Measurements from ENCODE around the gene PCF11. TPM values are rescaled to one million over a fixed set of nuclear protein-coding genes. Genes with fewer than 3 reads are reported as not detected.
A peak's percentile ranks its signal among the peaks of the same experiment; 100 is the strongest.

Gene PCF11
- total RNA-seq, 2 experiments from 2014 or later = 46.8 to 47.9 TPM

DNA sequence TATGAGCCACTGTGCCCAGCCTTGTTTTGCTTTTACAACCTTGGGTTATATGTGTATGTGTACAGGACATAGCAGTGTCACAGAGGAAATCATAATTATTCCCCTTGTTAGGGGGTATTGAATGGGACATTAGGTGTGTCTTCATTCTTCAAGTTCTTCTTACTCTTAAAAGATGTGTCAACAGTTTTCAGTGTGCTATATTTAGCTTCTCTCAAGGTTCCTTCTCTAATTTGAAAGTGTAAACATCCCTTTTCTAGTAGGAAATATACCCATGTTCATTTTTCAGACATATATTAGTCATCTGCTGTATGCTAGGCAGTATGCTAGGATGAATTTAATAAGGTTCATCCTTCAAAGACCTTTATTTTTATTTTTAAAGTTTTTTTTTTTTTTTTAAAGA, 17.1 kb downstream of the PCF11 start:
- DNase-seq = no peak
- Mint-ChIP-seq H3K9me3 (no peaks in the 10 kb centered on the region), H3K36me3 (peaks cover 57% of the 10 kb centered on the region), H3K27me3 (no peaks in the 10 kb centered on the region), H3K4me3 (no peak overlapping the region), H3K27ac (peak overlapping the region; percentile 73), H3K4me1 (ENCODE audit: low read depth) (peaks cover 69% of the 10 kb centered on the region)
- ChIA-PET POLR2A (interaction anchor here (0.7 kb wide), 1 partner anchor 9 kb away, joined by 3 read pairs; no protein-coding TSS in a partner anchor), CTCF (no interaction called here)
- intact Hi-C loops (cut with micrococcal nuclease) = loop anchor here (1.0 to 2.0 kb wide), 2 partner anchors 12 to 19 kb away; partner anchors contain the start of gene ANKRD42

- no peak for DNase-seq
- peaks cover 50% of the 10 kb centered on the region for H3K36me3 Mint-ChIP-seq
Measured at GRCh38 chr11:83175815-83176214, 18.9 kb downstream of the PCF11 start.

GRCh38 chr11:83181815-83182214, 24.9 kb downstream of the PCF11 start:
- intact Hi-C loops (cut with micrococcal nuclease) = no loop called here
- no peak for DNase-seq
- Mint-ChIP-seq H3K27me3 (no peaks in the 10 kb centered on the region), H3K4me3 (no peak overlapping the region), H3K27ac (peak overlapping the region; percentile 34), H3K36me3 (peaks cover 40% of the 10 kb centered on the region), H3K9me3 (no peaks in the 10 kb centered on the region), H3K4me1 (ENCODE audit: low read depth) (peaks cover 16% of the 10 kb centered on the region)
- ChIA-PET POLR2A (interaction anchor here (1.1 kb wide), 1 partner anchor 281 kb away, joined by 3 read pairs; the partner anchor contains the start of gene DDIAS), CTCF (interaction anchor here (1.0 kb wide), 1 partner anchor 274 kb away, joined by 3 read pairs; no protein-coding TSS in a partner anchor)

More at GRCh38 chr11:83175815-83176214, 18.9 kb downstream of the PCF11 start:
- Mint-ChIP-seq H3K27ac (no peak overlapping the region), H3K4me1 (ENCODE audit: low read depth) (peaks cover 55% of the 10 kb centered on the region), H3K4me3 (no peak overlapping the region), H3K9me3 (no peaks in the 10 kb centered on the region), H3K27me3 (no peaks in the 10 kb centered on the region)
- intact Hi-C loops (cut with micrococcal nuclease) = loop anchor here (2.0 kb wide), 1 partner anchor 17 kb away; the partner anchor contains the start of gene ANKRD42
- ChIA-PET POLR2A (no interaction called here), CTCF (no interaction called here)

GRCh38 chr11:83185767-83186166, 28.8 kb downstream of the PCF11 start:
- H3K9me3 Mint-ChIP-seq = no peaks in the 10 kb centered on the region
- H3K4me1 Mint-ChIP-seq (ENCODE audit: low read depth) = peaks cover 9% of the 10 kb centered on the region
- DNase-seq = no peak
- no peak overlapping the region for H3K27ac Mint-ChIP-seq
- CTCF ChIA-PET = no interaction called here
- intact Hi-C loops (cut with micrococcal nuclease) = no loop called here
- H3K36me3 Mint-ChIP-seq = peaks cover 36% of the 10 kb centered on the region
- H3K27me3 Mint-ChIP-seq = no peaks in the 10 kb centered on the region
- H3K4me3 Mint-ChIP-seq = no peak overlapping the region
- POLR2A ChIA-PET = no interaction called here

DNA sequence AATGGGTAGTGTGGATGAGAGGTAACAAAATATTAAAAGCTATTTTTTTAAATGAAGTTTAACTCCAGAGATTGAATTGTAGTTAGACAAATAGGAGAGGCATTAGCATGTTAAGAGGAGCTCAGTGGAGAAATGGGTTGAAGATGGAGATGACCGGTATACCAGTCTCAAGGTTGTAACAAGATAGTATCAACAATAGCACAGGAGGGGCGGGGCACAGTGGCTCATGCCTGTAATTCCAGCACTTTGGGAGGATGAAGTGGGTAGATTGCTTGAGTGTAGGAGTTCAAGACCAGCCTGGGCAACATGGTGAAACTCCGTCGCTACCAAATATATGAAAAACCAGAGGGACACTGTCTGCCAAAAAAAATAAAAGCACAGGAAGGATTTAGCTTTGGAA, 30.5 kb downstream of the PCF11 start:
- intact Hi-C loops (cut with micrococcal nuclease) = no loop called here
- POLR2A ChIA-PET = no interaction called here
- peaks cover 38% of the 10 kb centered on the region for H3K36me3 Mint-ChIP-seq
- H3K27ac Mint-ChIP-seq = no peak overlapping the region
- H3K4me1 Mint-ChIP-seq (ENCODE audit: low read depth) = peaks cover 11% of the 10 kb centered on the region
- no peak for DNase-seq
- no peak overlapping the region for H3K4me3 Mint-ChIP-seq
- no peaks in the 10 kb centered on the region for H3K9me3 Mint-ChIP-seq
- H3K27me3 Mint-ChIP-seq = no peaks in the 10 kb centered on the region
- CTCF ChIA-PET = interaction anchor here (1.4 kb wide), 1 partner anchor 63 kb away, joined by 5 read pairs; no protein-coding TSS in a partner anchor

GRCh38 chr11:83191491-83191890, 34.6 kb downstream of the PCF11 start:
- POLR2A ChIA-PET = no interaction called here
- Mint-ChIP-seq H3K27ac (peak overlapping the region; percentile 21), H3K4me3 (no peak overlapping the region), H3K4me1 (ENCODE audit: low read depth) (peaks cover 31% of the 10 kb centered on the region), H3K36me3 (peaks cover 31% of the 10 kb centered on the region), H3K27me3 (no peaks in the 10 kb centered on the region), H3K9me3 (no peaks in the 10 kb centered on the region)
- DNase-seq = peak; percentile 11
- intact Hi-C loops (cut with micrococcal nuclease) = no loop called here
- CTCF ChIA-PET = no interaction called here

DNA sequence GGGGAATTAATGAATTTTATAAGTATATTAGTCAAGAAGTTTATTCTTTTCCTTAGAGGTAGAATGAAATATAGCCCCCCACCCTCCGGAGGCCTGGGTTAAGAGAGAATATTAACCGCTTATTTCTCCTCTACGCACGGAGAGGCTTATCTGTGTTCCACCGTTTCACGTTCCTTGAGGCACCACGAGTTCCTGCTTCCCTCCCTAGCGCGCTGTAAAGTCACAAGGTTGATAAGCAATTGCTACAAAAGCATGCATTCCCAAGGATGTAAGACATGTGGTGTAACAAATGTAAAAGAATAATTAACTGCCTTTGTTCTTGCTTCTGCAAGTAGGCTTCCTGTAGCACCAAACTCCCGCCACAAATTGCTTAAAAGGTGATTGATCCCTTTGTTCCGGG, 35.1 kb downstream of the PCF11 start:
- DNase-seq = no peak
- peak overlapping the region; percentile 99 for H3K4me3 Mint-ChIP-seq
- CTCF ChIA-PET = no interaction called here
- H3K36me3 Mint-ChIP-seq = peaks cover 28% of the 10 kb centered on the region
- peaks cover 36% of the 10 kb centered on the region for H3K4me1 Mint-ChIP-seq (ENCODE audit: low read depth)
- no peaks in the 10 kb centered on the region for H3K27me3 Mint-ChIP-seq
- POLR2A ChIA-PET = no interaction called here
- H3K9me3 Mint-ChIP-seq = no peaks in the 10 kb centered on the region
- intact Hi-C loops (cut with micrococcal nuclease) = loop anchor here (2.0 kb wide), 2 partner anchors 17 to 185 kb away; no protein-coding TSS in a partner anchor
- H3K27ac Mint-ChIP-seq = peak overlapping the region; percentile 98

DNA sequence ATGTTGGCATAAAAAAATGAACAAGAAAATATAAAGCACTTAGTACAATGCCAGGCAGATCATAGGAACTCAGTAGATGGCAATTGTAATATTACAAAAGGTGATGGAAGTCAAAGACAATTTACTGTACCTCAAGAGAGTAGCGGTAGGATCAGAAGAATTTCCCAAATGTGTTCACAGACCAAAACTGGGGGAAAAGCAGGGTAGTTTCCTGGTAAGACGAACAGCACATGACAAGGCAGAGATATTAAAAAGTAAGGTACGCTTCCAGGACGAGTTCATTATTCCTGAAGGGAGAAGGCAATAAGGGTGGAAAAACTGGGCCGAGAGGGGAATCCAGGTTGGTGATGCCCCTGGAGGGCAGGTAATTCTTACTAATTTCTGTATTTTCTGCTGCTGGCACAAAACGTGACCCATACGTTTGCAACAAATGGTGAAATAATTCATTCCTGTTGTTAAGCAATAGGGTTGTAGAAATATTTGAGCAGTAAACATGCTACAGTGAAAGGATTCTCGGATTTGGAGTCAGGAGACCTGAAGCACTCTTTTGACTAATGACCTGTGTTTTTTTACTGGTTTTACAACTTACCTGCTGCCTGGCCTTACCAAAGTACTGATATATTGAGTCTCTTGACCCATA, 35.8 kb downstream of the PCF11 start:
- ChIA-PET CTCF (interaction anchor here (0.6 to 1.4 kb wide), 4 partner anchors 37 to 292 kb away, joined by 3 to 6 read pairs (median 3); partner anchors contain the start of genes CCDC90B, DDIAS and PRCP), POLR2A (interaction anchor here (2.2 to 2.5 kb wide), 2 partner anchors 35 to 291 kb away, joined by 12 to 30 read pairs; partner anchors contain the start of genes DDIAS and PCF11)
- Mint-ChIP-seq H3K4me1 (ENCODE audit: low read depth) (peaks cover 38% of the 10 kb centered on the region), H3K27me3 (no peaks in the 10 kb centered on the region), H3K4me3 (peak overlapping the region; percentile 99), H3K9me3 (no peaks in the 10 kb centered on the region), H3K27ac (peak overlapping the region; percentile 98), H3K36me3 (peaks cover 28% of the 10 kb centered on the region)
- intact Hi-C loops (cut with micrococcal nuclease) = loop anchor here (1.0 to 2.0 kb wide), 6 partner anchors 18 to 291 kb away; partner anchors contain the start of genes CCDC90B, DDIAS and RAB30
- no peak for DNase-seq

GRCh38 chr11:83193315-83194280, 36.7 kb downstream of the PCF11 start, which contains the start of gene ANKRD42:
ANKRD42 (plus strand) TSS chr11:83193712; CDS start chr11:83194671, 959 bp downstream.
- ChIA-PET CTCF (interaction anchor here (0.6 to 1.4 kb wide), 7 partner anchors 9 to 293 kb away, joined by 3 to 6 read pairs (median 3); partner anchors contain the start of genes CCDC90B, DDIAS and PRCP), POLR2A (interaction anchor here (1.3 to 2.5 kb wide), 5 partner anchors 13 to 292 kb away, joined by 3 to 30 read pairs (median 5); partner anchors contain the start of genes DDIAS, PCF11 and RAB30)
- H3K9me3 Mint-ChIP-seq = no peaks in the 10 kb centered on the region
- peaks cover 38% of the 10 kb centered on the region for H3K4me1 Mint-ChIP-seq (ENCODE audit: low read depth)
- peak; percentile 93 for DNase-seq
- intact Hi-C loops (cut with micrococcal nuclease) = loop anchor here (1.0 to 2.0 kb wide), 7 partner anchors 19 to 292 kb away; partner anchors contain the start of genes CCDC90B, DDIAS and RAB30
- H3K36me3 Mint-ChIP-seq = peaks cover 27% of the 10 kb centered on the region
- H3K4me3 Mint-ChIP-seq = peak within 1 kb of the TSS; percentile 99
- peak within 1 kb of the TSS; percentile 98 for H3K27ac Mint-ChIP-seq
- H3K27me3 Mint-ChIP-seq = no peaks in the 10 kb centered on the region

DNA sequence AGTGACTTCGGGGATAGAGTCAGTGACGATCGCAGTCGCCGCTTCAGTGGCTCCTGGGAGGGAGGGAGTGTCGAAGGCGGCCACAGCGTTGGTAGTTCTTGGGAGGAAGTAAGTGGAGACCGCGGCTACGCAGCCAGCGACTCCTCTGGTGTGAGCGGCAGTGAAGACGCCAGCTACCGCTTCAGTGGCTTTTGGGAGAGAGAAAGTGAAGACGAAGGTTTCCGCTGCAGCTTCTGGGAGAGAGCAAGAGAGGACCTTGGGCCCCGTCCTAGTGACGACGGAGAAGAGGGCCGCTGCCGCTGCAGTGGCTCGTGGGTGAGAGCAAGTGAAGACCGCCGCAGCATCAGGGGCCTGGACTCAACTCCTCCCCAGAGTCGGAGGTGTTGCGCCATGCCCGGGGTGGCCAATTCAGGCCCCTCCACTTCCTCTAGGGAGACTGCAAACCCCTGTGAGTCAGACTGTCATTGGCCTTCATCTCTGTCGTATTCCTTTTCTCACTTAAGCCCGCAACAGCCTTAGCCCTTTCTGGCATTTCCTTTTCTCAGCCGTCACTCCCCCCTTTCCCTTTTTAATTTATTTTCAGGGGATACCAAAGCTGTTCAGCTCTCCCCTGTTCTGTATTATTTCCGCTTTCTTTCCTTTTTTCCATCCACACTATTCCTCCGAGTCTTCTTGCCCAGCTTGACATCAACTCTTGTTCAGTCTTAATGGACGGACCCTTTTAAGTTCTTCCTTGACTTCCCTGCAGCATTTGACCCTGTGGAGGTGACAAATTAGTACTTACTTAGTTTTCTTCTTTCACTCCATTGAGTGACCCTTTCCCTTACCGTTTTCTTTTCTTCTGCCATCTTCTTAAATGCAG, 37.6 kb downstream of the PCF11 start:
- peak overlapping the region; percentile 99 for H3K4me3 Mint-ChIP-seq
- H3K36me3 Mint-ChIP-seq = peaks cover 23% of the 10 kb centered on the region
- CTCF ChIA-PET = interaction anchor here (0.6 to 1.3 kb wide), 6 partner anchors 8 to 327 kb away, joined by 3 to 4 read pairs (median 3); partner anchors contain the start of gene CCDC90B
- no peaks in the 10 kb centered on the region for H3K9me3 Mint-ChIP-seq
- H3K4me1 Mint-ChIP-seq (ENCODE audit: low read depth) = peaks cover 38% of the 10 kb centered on the region
- DNase-seq = peak; percentile 72
- intact Hi-C loops (cut with micrococcal nuclease) = loop anchor here (2.0 kb wide), 1 partner anchor 56 kb away; no protein-coding TSS in a partner anchor
- no peaks in the 10 kb centered on the region for H3K27me3 Mint-ChIP-seq
- H3K27ac Mint-ChIP-seq = peak overlapping the region; percentile 98
- POLR2A ChIA-PET = interaction anchor here (1.3 to 2.5 kb wide), 5 partner anchors 14 to 293 kb away, joined by 3 to 30 read pairs (median 5); partner anchors contain the start of genes DDIAS, PCF11 and RAB30

Data from activated CD4-positive, alpha-beta memory T cell treated with anti-CD3 and anti-CD28 coated beads for 36 hours (primary cell).